HG03442 (cell line): ENCODE data around the gene CEP170.

ENCODE experiments used
- ATAC-seq: cut with Tn5 transposase; IDR thresholded peaks from one replicate; pipeline ENCODE4 v1.9.1; 2021; ENCODE audit warnings: mild to moderate bottlenecking, moderate library complexity; ENCODE audit not compliant: unreplicated experiment

Gene CEP170

DNA sequence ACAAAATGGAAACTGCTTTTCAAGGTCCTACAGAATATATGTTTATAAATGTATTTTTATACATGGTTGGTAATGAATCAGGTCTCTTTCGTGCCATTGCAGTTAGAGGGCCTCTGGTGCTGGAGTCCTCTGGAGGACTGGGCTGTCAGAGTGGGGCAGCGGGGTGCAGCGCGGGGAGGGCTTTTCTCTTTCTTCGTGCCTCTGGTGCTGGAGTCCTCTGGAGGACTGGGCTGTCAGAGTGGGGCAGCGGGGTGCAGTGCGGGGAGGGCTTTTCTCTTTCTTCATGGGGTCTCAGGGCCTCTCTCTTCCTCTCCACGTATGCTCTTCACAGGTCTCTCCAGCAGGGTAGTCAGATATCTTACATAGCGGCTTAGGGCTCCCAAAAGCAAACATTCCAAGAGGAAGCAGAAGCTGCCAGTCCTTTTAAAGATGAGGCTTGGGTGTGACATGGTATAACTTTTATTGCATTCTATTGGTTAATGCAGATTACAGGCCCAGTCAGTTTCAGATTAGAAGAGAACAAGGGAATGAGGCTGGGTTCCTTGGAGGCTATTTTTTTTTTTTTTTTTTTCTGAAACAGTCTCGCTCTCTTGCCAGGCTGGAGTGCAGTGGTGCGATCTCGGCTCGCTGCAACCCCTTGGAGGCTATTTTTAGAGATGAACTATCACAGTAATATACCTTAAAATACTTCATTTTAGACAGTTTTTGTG, 13.8 kb upstream of the CEP170 start:
- no peak for ATAC-seq

GRCh38 chr1:243267914-243268653, 13.0 kb upstream of the CEP170 start:
- no peak for ATAC-seq

DNA sequence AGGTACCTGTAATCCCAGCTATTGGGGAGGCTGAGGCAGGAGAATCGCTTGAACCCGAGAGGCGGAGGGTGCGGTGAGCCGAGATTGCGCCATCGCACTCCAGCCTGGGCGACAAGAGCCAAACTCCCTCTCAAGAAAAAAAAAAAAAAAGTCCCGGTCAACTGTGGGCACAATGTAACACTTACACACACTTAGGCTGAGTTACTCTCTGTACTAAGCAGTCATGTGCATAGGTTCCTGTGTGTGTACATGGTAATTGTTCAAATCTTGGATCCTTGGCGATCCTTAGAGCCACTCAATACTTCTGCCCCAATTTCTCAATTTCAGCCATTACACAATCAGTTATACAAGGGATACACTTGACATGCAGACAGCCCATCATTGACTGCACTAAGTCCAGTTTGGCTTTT, 12.4 kb upstream of the CEP170 start:
- ATAC-seq, result no peak

GRCh38 chr1:243266231-243266630, 11.2 kb upstream of the CEP170 start:
- no peak for ATAC-seq

DNA sequence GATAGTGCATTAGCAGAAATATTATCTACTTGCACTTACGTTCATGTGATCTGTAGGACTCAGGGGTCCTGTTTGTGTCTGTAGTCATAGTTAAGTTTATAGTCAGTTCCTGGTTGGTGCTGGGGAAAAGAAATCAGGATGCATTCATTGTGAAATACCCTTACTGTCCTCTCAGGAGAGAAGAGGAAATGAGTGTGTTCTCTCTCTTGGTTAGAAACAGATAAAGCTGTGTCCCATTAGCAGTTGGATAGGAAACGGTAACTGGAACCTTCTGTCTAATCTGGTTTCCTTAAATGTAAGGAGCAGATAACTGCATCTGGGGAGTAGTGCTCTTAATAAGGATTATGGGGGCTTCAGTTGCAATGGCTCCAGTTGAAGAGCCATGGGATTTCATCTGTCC, 9.6 kb upstream of the CEP170 start:
- no peak for ATAC-seq

- no peak for ATAC-seq
These were observed 6.3 kb upstream of the CEP170 start for GRCh38 chr1:243261390-243261789.

- ATAC-seq, result no peak
These were observed 5.3 kb upstream of the CEP170 start for GRCh38 chr1:243260221-243260880.

- ATAC-seq, result no peak
These were observed 3.6 kb upstream of the CEP170 start for GRCh38 chr1:243258731-243259130.

GRCh38 chr1:243257189-243257588, 2.1 kb upstream of the CEP170 start:
- no peak for ATAC-seq

DNA sequence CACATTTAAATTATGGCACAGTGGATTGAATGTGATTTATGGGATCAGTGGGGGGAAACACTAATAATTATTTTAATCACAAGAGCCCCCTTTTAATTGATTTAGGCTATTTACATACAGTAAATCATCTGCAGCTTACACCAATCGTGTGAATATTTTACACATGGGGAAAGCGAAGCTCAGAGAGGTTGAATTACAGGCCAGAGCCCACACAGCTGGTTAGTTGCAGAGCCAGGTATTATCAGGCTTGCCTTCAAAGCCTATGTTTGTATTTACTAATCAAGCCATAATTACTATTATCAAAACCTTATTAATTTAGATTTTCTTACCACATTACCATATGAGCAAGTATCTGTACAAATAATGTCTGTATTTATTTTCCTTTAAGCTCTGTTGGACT, 1.5 kb upstream of the CEP170 start:
- no peak for ATAC-seq

DNA sequence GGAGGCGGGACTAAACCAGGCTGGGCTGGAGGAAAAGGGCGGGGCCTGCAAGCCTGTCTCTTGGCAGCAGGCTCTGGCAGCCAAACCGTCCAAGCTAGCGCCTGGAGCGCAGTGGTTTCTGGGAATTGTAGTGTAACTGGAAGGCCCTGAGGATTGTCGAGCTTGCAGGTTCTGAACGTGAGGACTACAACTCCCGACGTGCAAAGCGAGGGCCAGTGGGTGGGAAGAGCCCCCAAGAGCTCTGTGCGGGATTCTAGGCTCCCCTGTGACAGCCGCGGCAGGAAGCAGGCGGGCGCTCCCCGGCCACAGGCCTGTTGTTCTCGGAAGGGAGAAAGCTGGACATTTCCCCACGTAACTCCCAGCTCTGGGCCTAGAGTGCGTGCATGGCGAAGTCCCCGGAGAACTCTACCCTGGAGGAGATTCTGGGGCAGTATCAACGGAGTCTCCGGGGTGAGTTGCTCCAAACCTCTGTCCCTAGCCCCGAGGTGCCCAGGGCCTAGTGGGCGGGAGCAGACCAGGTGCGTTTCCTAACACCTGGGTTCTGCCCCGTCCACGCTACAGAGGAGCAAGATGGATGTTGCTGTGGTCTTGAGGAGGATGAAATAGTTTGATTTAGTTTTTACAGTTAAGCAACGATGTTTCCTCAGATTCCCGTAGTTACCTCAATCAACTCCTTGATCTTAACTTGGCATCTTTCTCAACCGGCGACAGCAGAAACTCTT, 871 bp upstream of the CEP170 start, which contains the start of gene SDCCAG8:
Gene SDCCAG8 (plus strand): TSS at position 251 of the 722 bp plus-strand sequence. CDS start 133 bp downstream, at position 384.
- ATAC-seq, result peak; percentile 69

- ATAC-seq, result peak; percentile 16
These were observed 701 bp downstream of the CEP170 start for GRCh38 chr1:243254233-243254926.

- ATAC-seq, result no peak
These were observed 1.2 kb downstream of the CEP170 start for GRCh38 chr1:243253926-243254232.

GRCh38 chr1:243253211-243253925, 1.7 kb downstream of the CEP170 start:
- ATAC-seq, result no peak

DNA sequence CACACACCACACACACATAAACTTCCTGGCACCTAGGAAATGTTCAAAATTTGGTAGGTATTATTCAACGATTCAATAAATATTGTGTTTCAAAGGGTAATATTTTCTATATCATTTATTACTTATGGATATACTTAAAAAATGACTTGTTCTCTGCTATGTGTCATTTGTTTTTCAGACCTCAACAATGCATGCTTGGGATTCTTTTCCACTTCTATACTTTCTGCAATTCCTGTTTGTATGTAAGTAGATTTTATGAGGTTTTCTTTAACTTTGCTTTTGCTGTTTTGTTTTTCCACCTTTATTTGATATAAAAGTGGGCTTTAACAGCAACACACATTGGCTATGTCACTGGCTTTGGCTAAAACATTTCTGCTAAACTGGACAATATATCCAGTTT, 3.5 kb downstream of the CEP170 start:
- ATAC-seq, result no peak

- ATAC-seq, result no peak
These were observed 5.0 kb downstream of the CEP170 start for GRCh38 chr1:243250102-243250501.

DNA sequence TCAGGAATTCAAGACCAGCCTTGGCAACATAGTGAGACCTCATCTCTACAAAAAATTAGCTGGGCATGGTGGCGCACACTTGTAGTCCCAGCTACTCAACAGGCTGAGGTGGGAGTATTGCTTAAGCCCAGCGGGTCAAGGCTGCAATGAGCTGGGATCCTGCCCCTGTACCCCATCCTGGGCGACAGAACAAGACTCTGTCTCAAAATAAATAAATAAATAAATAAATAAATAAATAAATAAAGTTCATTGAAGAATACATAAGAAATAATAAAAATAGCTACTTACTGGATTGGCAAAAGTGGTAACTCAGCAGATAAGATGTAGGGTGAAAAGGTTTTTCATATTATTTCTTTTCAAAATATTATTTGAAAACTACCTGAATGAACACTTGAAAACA, 5.9 kb downstream of the CEP170 start:
- ATAC-seq, result no peak

DNA sequence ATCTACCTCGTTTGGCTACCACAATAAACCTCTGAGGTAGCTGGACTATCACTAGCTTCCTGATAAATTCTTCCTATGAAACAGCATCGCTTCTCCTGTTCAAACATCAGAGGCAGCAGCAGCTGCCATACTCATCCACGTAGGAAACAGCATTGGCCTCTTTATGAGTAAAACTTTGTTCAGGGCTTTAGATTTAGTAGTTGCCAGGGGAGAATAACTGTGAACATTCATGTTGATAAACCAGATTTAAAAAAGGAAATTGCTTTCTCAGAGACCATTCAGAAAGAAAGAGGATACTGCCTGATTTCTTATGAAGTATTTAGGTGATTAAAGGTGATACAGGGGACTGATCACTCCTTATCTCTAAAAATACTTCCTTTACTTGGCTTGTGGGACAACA, 7.2 kb downstream of the CEP170 start:
- no peak for ATAC-seq

DNA sequence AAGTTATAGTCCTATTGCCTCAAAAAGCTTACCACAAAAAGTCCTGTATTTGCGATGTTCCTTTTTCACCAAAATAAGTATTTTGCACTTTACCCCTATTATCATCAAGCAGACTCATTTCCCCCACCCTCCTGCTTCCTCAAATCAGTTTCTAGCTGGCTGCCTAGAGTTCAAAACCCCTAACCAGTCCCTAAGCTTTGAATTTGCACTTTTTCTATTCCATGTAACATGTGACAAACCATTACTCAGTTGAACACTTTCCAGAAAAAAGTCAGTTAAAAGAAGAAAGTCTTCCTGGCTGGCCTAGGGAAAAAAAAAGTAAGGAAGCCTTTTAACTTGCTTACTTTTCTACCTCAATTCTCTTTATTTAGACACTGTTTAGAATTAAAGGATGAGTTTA, 8.2 kb downstream of the CEP170 start:
- ATAC-seq, result no peak

DNA sequence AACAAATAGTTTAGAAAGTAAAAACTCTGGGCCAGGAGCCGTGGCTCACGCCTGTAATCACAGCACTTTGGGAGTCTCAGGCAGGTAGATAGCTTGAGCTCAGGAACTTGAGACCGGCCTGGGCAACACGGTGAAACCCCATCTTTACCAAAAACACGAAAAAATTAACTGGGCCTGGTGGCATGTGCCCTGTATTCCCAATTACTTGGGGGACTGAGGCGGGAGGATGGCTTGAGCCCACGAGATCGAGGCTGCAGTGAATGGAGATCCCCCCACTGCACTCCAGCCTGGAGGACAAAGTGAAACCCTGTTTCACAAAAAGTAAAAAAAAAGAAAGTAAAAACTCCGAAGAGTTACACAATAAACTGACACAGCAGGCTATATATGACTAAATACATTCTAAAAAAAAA, 10.6 kb downstream of the CEP170 start:
- peak; percentile 62 for ATAC-seq
